ENCODE data around the gene PSMA5.

Gene PSMA5

DNA sequence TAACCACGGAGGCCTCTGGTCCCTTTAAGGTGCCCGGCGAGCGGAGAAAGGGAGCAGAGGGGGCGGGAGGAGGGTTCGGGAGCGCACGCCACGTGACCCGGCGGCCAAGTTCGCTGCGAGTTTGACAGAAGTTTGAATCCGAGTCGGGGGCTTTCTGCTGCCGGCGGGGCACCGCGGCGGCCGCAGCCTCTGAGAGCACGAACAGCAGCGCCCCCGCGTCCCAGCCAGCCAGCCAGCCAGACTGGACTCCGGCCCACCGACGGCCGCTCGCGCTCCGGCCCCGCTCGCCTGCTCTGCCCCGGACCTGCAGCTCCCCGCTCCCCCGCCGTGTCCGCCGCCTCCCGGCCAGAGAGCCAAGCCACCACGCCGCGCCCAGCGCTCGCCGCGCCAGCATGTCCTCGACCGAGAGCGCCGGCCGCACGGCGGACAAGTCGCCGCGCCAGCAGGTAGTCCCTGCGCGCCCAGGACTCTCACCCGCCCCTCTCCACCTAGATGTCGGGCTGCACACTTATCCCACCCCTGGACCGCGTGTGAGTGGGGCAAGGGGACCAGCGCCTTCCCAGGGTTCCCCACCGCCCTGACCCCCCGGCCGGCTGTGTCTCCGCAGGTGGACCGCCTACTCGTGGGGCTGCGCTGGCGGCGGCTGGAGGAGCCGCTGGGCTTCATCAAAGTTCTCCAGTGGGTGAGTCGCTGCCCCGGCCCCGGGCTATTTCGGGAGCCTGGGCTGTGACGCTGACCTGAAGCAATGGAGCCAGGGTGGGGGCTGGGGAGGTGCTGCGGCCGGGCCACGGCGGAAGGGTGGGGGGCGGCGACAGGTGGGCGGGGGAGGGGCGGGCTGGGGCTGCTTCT is 40.4 kb upstream of the PSMA5 start, which contains the start of gene SYPL2 (continued):
- TF ChIP-seq, protein P1, sequence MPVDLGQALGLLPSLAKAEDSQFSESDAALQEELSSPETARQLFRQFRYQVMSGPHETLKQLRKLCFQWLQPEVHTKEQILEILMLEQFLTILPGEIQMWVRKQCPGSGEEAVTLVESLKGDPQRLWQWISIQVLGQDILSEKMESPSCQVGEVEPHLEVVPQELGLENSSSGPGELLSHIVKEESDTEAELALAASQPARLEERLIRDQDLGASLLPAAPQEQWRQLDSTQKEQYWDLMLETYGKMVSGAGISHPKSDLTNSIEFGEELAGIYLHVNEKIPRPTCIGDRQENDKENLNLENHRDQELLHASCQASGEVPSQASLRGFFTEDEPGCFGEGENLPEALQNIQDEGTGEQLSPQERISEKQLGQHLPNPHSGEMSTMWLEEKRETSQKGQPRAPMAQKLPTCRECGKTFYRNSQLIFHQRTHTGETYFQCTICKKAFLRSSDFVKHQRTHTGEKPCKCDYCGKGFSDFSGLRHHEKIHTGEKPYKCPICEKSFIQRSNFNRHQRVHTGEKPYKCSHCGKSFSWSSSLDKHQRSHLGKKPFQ (tag by site-specific recombination; IDR thresholded peaks at IDR 0.05), result no peak
- TF ChIP-seq ZNF391 (tag by site-specific recombination; IDR thresholded peaks at IDR 0.05; ENCODE audit: borderline replicate concordance, low read depth) (no peak), ZNF114 (tag by site-specific recombination; IDR thresholded peaks at IDR 0.05) (no peak), ZBTB17 (tag by site-specific recombination; IDR thresholded peaks at IDR 0.05) (0 out of 2 replicates have a peak, but pooled peaks have one; percentile 25), OSR2 (tag by site-specific recombination; IDR thresholded peaks at IDR 0.05) (no peak), ZFHX2 (tag by site-specific recombination; conservative IDR thresholded peaks at IDR 0.05) (peak; percentile 70), ZNF560 (tag by site-specific recombination; IDR thresholded peaks at IDR 0.05; ENCODE audit: borderline replicate concordance) (no peak), ZNF677 (tag by site-specific recombination; IDR thresholded peaks at IDR 0.05) (0 out of 2 replicates have a peak, but pooled peaks have one; percentile 16), SP3 (tag by site-specific recombination; IDR thresholded peaks at IDR 0.05) (peak; percentile 41; the same call in 1 of the 2 replicates), ZFP3 (tag by site-specific recombination; IDR thresholded peaks at IDR 0.05; ENCODE audit: low read depth) (no peak), ZNF266 (tag by site-specific recombination; IDR thresholded peaks at IDR 0.05; ENCODE audit: low read depth) (no peak), GFI1B (tag by site-specific recombination; IDR thresholded peaks at IDR 0.05) (no peak), KLF9 (tag by site-specific recombination; IDR thresholded peaks at IDR 0.05; ENCODE audit: low read depth) (peak; percentile 26; the same call in 1 of the 2 replicates), ZNF596 (tag by site-specific recombination; IDR thresholded peaks at IDR 0.05) (no peak), RBAK (tag by site-specific recombination; IDR thresholded peaks at IDR 0.05) (no peak), ZNF426 (tag by site-specific recombination; IDR thresholded peaks at IDR 0.05) (no peak), ZEB2 (tag by site-specific recombination; IDR thresholded peaks at IDR 0.05) (0 out of 2 replicates have a peak, but pooled peaks have one; percentile 61), GLIS2 (tag by site-specific recombination; IDR thresholded peaks at IDR 0.05) (peak; percentile 64; the same call in 1 of the 2 replicates), ZNF549 (tag by site-specific recombination; IDR thresholded peaks at IDR 0.05) (no peak), ZNF354C (tag by site-specific recombination; IDR thresholded peaks at IDR 0.05; ENCODE audit: borderline replicate concordance, low read depth) (no peak), ZNF138 (tag by site-specific recombination; IDR thresholded peaks at IDR 0.05; ENCODE audit: borderline replicate concordance) (no peak), ZNF768 (tag by site-specific recombination; IDR thresholded peaks at IDR 0.05) (no peak), KLF10 (tag by site-specific recombination; IDR thresholded peaks at IDR 0.05) (peak; percentile 56; the same call in 1 of the 2 replicates), KLF8 (tag by site-specific recombination; IDR thresholded peaks at IDR 0.05) (no peak), ZFP37 (tag by site-specific recombination; IDR thresholded peaks at IDR 0.05) (no peak)
- TF ChIP-seq, protein P2, sequence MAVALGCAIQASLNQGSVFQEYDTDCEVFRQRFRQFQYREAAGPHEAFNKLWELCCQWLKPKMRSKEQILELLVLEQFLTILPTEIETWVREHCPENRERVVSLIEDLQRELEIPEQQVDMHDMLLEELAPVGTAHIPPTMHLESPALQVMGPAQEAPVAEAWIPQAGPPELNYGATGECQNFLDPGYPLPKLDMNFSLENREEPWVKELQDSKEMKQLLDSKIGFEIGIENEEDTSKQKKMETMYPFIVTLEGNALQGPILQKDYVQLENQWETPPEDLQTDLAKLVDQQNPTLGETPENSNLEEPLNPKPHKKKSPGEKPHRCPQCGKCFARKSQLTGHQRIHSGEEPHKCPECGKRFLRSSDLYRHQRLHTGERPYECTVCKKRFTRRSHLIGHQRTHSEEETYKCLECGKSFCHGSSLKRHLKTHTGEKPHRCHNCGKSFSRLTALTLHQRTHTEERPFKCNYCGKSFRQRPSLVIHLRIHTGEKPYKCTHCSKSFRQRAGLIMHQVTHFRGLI (tag by site-specific recombination; IDR thresholded peaks at IDR 0.05), result peak; percentile 62
- TF ChIP-seq, protein P3, sequence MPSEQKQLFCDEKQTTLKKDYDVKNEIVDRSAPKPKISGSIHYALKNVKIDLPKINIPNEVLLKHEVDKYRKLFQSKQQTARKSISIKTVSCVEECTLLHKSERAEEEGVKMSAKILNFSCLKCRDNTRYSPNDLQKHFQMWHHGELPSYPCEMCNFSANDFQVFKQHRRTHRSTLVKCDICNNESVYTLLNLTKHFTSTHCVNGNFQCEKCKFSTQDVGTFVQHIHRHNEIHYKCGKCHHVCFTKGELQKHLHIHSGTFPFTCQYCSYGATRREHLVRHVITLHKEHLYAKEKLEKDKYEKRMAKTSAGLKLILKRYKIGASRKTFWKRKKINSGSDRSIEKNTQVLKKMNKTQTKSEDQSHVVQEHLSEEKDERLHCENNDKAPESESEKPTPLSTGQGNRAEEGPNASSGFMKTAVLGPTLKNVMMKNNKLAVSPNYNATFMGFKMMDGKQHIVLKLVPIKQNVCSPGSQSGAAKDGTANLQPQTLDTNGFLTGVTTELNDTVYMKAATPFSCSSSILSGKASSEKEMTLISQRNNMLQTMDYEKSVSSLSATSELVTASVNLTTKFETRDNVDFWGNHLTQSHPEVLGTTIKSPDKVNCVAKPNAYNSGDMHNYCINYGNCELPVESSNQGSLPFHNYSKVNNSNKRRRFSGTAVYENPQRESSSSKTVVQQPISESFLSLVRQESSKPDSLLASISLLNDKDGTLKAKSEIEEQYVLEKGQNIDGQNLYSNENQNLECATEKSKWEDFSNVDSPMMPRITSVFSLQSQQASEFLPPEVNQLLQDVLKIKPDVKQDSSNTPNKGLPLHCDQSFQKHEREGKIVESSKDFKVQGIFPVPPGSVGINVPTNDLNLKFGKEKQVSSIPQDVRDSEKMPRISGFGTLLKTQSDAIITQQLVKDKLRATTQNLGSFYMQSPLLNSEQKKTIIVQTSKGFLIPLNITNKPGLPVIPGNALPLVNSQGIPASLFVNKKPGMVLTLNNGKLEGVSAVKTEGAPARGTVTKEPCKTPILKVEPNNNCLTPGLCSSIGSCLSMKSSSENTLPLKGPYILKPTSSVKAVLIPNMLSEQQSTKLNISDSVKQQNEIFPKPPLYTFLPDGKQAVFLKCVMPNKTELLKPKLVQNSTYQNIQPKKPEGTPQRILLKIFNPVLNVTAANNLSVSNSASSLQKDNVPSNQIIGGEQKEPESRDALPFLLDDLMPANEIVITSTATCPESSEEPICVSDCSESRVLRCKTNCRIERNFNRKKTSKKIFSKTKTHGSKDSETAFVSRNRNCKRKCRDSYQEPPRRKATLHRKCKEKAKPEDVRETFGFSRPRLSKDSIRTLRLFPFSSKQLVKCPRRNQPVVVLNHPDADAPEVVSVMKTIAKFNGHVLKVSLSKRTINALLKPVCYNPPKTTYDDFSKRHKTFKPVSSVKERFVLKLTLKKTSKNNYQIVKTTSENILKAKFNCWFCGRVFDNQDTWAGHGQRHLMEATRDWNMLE (tag by site-specific recombination; conservative IDR thresholded peaks at IDR 0.05; ENCODE audit: low read depth), result no peak
- TF ChIP-seq, protein P4, sequence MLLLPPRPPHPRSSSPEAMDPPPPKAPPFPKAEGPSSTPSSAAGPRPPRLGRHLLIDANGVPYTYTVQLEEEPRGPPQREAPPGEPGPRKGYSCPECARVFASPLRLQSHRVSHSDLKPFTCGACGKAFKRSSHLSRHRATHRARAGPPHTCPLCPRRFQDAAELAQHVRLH (tag by site-specific recombination; IDR thresholded peaks at IDR 0.05), result no peak
- TF ChIP-seq, protein P5, sequence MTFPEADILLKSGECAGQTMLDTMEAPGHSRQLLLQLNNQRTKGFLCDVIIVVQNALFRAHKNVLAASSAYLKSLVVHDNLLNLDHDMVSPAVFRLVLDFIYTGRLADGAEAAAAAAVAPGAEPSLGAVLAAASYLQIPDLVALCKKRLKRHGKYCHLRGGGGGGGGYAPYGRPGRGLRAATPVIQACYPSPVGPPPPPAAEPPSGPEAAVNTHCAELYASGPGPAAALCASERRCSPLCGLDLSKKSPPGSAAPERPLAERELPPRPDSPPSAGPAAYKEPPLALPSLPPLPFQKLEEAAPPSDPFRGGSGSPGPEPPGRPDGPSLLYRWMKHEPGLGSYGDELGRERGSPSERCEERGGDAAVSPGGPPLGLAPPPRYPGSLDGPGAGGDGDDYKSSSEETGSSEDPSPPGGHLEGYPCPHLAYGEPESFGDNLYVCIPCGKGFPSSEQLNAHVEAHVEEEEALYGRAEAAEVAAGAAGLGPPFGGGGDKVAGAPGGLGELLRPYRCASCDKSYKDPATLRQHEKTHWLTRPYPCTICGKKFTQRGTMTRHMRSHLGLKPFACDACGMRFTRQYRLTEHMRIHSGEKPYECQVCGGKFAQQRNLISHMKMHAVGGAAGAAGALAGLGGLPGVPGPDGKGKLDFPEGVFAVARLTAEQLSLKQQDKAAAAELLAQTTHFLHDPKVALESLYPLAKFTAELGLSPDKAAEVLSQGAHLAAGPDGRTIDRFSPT (tag by site-specific recombination; IDR thresholded peaks at IDR 0.05), result no peak

All from HEK293 (cell line).